HG02938 (cell line): ENCODE results near the gene MAN1A1.
A peak's percentile ranks its signal among the peaks of the same experiment; 100 is the strongest.

ENCODE experiments used
- ATAC-seq: cut with Tn5 transposase; IDR thresholded peaks from one replicate; pipeline ENCODE4 v1.9.1; 2021; ENCODE audit warnings: mild to moderate bottlenecking, moderate library complexity; ENCODE audit not compliant: unreplicated experiment

The MAN1A1 gene

DNA sequence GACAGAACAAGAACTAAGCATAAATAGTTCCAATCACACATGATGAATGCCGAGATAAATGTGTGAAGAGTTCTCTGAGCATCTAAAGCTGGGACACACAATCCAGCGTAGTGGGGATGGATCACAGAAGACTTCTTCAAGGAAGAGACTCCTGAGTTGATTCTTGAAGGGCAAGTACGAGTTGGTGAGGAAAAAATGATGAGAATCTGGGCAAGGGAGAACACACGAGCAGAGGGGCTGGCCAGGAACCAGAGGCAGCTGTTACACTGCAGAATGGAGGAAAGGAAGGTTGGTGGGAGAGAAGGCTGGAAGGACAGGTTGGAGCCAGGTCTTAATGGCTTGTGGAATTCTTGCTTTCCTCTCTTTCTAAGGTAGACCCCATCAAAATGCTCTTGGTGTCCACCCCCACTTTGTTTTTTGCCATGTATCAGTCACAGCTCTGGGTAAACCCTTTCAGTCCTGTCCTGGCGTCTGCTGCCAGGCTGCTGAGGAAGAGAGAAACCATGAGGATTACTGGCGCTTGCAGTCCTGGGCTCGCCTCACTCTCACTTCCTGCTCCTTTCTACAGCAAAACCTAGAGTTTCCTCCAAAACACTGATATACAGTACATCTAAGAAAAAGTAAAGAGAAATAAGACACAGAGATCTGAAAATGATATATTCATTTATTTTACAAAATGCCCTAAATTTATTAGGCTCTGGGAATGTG lies 143.5 kb downstream of the MAN1A1 start:
- ATAC-seq = peak; percentile 73

DNA sequence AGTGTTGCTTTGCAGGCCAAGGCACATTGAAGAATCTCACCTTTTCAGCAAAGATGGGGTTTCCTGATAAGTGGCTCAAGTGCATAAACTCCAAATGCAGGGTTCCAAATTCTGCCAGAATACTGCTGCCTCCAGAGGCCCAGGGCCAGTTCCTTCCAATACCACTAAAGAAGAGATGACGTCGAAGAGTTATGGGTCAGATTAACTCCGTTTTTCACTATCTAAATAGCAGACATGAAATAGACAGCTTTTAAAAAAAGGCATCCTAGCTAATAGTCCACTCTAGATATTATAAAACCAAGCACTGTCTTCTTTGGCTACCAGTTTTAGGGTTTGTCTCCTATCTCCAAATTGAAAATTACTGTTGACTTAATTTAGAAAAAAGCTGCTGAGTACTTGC lies 144.8 kb downstream of the MAN1A1 start:
- no peak for ATAC-seq

DNA sequence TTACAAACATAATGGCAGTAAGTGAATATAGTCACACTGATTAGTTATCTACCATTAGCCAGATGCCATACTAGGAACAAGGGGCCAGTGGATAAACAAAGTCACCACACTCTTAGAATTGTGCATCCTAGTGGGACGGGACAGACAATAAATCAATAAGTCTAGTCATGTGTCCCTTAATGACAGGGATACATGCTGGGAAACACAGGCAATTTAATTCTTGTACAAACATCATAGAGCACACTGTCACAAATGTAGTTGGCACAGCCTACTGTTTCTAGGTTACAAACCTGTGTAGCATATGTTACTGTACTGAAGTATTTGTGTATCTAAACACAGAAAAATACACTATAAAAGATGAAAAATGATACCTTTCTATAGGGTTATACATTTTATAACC lies 148.1 kb downstream of the MAN1A1 start:
- no peak for ATAC-seq

DNA sequence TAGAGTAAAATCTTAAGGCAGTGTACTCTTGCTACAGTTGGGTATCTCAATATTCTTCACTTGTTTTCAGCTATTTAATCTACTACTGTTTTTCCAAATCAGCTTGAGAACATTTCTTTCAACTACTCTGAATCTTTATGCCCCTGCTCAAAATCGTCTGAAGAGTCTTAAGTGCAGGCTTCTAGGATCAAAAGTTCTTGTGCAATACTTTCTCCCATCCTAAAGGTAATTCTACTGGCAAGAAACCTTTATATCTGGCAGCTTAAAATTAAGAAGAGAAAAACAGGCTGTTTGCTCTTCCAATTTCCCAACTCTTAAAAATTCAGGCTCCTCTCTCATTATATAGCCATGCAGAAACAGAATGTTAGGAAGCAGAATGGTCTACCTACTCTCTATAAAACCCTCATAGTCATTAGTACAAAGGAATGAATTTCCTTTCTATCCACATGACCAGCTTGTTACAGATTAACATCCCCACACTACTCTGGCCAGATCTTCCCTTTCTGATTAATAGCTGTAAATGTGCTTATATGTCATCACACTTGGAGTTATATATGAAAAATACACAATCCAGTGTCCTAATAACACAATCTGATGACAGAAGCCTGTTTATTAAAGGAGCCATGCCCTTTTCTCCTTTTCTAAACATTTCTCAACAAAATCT lies 148.9 kb downstream of the MAN1A1 start:
- no peak for ATAC-seq

DNA sequence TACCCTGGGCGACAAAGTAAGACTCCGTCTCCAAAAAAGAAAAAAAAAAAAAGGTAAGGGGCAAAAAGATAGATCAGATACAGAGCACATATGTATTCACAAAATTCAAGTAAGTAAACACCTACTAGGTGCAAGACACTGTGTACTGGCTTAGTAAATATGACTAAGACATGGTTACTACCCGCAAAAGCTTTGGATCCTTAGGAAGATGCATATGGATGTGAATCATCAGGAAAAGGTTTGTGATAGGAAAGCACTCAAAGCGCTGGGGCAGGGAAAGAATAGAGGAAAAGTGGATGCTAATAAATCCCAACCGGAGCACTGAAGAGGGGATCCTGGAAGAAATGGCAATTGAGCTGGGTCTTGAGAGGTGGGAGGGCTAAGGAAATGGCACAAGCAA lies 152.3 kb downstream of the MAN1A1 start:
- no peak for ATAC-seq

DNA sequence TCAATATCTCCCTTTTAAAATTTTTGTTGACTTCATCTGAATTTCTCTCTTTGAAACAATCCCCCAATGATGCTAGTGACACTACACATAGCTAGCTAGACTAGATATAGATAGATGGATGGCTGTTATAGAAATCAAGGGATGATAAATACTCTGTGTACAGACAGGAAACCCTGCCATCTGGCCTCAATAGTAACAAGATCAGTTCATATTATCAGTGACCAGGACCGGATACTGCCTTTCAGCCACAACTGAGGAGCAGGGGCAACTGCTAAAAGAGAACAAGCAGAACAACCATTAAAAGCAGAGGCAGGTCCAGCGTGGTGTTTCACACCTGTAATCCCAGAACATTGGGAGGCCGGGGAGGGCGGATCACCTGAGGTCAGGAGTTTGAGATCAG lies 152.8 kb downstream of the MAN1A1 start:
- no peak for ATAC-seq

DNA sequence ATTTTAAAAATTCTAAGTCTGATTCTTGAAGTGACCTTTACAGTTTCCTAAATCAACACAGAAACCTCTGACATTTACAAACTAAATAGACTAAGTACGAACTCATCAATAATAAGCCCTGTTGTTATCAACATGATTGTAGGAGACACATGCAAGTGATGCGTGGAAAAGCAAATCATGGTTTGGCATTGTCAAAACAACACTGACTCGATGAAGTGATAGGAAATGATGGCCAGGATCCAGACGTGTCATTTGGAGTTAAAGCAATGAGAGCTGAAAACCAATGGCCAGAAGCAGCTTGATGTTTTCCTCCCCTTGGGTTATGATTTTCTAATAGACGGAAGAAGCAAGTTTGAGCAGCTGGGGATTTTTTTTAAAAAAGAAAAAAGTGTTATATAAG lies 153.7 kb downstream of the MAN1A1 start:
- no peak for ATAC-seq

DNA sequence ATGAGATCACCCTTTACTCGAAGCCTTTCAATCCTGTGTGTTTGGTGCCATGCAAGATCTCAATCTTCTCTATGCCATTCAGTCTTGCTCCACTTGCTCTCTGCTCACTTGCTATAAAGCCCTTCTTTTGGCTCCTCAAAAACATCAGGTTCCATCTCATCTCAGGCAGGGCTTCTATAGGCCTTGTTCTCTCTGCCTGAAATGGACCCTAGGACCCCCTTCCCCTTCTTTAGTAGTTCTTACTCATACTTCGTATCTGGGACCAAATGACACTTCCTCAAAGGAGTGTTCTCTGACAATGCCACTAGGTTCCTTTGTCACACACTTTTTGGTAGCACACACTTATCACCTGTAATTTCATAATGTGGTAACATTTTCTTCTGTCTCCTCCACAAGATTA lies 154.4 kb downstream of the MAN1A1 start:
- ATAC-seq = no peak

DNA sequence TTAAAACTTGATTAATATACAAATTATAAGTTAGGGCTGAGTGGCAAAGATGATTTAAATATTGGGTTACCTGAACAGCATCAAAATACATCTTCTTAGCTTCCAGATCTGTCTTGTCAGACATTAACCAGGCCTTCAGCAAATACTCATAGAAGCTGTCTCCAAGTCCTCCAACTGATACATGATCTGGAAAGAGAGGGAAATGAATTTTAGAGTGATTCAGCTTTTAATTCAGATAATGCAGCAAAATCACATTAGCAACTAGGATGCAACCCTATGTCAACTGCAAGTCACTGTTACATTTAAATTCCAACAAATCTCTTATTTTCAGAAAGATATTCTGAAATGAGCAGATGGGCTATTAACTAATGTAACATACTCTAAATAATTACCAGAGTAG lies 155.9 kb downstream of the MAN1A1 start:
- ATAC-seq = no peak

DNA sequence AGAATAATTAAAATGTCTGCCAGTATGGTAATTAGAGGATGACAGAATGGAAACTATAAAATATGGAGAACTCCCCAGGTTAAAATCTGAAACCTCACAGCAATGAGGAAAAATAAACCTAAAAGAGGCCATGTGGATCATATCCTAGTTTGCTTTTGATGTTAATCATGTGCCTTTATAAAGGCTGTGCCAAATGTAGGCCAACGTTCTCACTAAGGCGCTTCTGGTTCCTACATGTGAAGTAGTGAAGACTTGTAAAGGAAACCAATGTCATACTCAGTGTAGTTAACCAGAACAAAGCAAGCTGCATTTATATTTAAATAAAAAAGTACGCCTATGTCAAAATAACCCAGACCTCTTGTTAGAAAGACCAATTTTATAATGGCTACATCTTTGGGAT lies 157.4 kb downstream of the MAN1A1 start:
- no peak for ATAC-seq

DNA sequence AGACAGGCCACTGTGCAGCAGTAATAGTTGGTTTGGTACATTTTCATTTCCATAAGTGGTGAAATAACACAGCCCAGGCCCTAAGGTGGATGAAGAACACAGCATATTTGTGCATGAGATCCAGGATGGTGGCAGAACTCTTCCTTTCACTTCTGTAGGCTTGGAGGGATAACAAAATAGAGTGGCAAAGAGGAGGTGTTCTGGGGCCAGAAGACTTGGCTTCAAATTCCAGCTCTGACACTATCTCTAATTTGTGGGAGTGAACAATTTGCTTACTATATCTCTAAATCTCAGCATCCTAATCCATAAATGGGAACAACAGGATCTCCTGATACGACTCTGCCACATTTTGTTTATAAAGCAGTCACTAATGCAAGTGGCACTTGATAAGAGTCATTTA lies 159.4 kb downstream of the MAN1A1 start:
- ATAC-seq = no peak

DNA sequence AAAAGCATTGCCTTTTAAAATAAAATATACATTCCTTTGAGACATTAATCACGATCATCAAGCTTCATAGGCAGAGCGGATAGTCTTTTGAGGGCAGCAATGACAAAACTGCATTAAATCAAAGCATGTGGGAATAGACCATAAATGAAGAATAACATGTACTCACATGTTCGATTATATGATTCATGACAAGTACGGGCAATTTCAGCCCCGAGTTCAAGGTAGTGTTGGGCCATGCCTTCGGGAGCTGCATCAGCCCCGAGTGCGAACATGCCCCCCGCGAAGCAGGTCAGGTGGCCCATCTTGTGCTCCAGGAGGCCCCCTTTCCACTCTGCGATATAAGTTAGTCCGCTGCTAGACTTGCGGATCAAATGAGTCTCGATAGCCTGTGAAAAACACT lies 160.1 kb downstream of the MAN1A1 start:
- ATAC-seq = no peak

DNA sequence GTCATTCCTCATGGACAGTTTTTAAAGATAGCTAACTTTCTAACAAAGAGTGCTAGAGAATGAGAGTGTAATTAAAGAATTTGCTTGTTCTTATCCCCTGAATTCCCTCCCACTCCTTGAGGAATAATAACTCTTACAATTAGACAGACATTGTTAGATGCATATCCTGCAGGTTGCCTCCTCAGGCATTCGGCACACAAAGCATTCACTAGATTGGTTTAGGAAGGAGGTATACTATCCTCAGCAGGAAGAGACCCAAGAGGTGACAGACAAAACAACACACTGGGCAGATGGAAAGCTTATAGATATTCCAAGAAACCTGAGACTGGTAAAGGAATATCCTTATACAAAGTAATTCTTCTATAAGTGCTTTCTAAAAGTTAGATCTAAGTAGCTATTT lies 162.0 kb downstream of the MAN1A1 start:
- ATAC-seq = no peak

DNA sequence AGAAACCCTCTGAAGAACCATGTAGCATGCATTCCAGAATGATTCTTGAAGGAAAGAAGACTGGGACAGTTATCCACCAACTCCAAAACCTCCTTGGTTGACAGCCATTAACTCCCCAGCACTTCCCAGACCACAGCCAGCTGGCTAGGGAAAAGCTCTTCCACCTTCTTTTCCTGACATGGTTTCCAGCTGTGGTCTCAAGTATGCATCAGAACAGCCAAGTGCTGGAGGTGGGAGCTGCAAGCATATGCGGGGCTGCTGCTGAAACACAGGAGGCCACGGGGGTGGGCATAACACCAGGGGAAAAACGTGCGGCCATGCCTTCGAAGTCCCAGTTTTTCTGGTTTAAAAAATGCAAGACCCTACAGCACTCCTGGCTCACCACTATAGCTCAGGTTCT lies 163.1 kb downstream of the MAN1A1 start:
- ATAC-seq = no peak

DNA sequence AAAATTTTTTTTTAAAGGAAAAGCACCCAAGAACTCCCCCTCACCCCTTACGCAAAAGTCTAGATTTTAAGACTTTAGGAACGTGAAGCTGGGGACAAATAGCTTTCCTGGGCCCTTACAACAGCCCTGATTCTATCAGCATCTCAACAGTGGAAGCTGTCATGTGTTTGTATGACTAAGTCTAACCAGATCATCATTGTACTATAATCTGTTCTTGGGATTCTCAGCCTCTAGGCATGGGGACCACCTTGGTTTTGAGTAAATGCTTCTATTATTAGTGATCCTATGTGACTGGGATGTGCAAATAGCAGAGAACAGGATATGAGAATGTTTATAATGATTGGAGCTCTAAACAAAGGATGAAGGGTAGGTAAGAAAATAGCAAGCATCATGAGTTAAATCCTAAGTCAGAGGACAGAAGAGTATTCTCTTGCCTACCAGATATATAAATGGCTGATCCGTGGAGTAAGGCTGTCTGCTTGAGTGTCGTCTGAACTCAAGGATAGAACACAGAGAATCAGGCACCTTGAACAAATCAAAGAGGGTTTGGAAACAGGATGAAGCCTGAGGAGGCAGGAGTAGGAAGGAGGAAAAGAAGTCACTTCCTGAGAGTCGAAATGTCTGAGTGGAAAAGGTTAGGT lies 165.4 kb downstream of the MAN1A1 start:
- ATAC-seq = no peak

DNA sequence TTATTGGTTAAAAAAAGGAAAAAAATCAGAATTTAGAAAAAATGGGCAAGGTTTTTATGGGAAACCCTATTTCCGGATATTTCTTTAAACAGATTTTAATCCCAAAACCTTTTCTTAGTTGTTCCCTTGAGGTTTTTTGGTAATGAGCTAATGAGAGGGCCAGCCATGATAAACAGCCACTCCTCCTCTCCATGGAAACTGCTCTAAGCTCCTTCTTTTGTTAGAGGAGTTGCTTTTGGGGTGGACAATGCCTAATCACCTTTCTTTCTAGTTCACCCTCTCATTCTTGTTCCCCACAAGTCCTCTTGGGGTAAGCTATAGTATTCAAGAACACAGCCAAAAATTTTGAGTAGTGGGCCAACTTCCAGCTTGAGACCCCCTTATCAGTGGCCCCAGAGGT lies 166.1 kb downstream of the MAN1A1 start:
- no peak for ATAC-seq

DNA sequence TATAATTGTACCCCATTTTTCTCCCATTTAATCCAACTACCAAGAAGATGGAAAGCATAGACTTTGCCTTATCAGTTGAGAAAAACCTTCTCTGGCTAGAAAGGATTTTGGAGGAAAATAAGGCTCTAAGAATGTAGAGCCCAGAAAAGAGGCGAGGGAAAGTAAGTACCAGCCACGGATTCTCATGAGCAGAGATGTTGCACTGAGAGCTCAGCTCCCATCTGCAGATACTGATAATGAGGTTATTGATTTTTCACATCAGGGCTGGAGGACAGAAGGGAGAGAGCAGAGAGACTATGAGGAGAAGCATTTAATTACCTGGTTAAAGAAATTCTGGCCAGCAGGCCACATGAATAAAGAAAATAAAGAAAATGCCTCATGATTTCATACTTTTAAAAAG lies 166.7 kb downstream of the MAN1A1 start:
- no peak for ATAC-seq

DNA sequence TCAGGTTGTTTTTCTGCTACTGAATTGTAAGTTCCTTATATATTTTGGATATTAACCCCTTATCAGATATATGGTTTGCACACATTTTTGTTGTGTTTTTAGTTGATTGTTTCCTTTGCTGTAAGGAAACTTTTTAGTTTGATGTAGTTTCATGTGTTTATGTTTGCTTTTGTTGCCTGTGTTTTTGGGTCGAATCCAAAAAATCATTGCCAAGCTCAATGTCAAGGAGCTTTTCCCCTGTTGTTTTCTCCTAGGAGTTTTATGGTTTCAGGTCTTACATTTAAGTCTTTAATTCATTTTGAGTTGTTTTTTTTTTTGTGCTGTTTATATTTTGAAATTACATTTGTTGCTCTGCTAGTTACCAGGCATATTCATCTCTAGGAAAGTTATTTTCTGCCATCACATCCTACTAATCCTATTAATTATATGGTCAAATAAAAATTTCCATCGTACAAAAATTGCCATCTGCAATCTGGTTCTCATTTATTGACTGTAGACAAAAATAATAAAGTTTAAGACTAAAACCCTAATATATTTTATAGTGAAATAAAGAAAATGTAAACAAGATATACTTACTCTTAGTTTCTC lies 167.3 kb downstream of the MAN1A1 start:
- ATAC-seq = no peak

DNA sequence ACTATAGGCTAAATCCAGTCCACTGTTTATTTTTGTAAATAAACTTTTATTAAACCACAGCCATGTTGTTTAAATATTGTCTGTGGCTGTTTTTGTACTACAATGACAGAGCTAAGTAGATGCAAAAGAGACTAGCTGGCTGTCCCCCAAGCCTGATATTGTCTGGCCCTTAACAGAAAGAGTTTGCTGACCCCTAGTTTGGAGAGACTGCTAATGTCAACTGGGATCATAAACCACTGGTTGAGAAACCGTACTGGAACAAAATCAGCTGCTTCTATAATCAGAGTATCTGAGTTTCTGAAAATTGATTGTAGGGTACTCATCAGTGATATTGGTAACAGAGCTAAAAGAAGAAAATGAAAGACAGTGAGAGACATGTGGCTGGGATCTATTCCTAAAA lies 168.5 kb downstream of the MAN1A1 start:
- no peak for ATAC-seq

DNA sequence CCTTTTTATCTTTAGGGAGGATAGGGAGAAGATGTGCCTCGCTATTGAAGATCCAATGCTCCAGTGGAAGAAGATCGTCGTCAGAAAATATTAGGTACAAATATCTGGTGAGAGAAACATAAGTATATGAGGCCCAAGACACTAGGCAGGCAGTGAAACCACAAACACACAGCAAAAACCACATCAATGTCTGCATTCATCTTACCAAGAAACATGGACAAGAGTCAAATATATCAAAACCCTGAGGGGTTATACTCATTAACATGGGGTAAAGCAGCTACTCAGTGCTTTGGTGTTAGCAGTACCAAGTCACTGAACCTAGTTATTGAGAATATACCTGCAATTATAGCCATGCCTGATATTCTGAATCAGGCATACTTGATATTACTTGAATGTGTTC lies 169.7 kb downstream of the MAN1A1 start:
- ATAC-seq = no peak

DNA sequence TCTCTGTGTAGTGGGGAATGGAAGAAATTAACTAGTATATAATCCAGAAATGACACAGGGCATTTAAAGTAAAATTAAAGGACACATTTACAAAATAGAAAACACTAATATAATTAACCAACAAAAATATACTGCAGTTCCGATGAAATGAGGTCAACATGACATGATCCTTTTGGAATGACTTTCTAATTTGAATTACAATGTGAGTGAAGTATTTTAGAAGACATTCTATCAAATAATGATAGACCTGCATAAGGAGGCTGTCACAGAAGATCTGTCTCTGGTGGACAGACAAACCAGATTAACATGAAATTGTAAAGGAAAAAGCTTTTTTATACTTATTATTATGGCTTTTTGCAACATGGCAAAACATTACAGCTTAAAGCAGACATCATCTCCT lies 170.5 kb downstream of the MAN1A1 start:
- ATAC-seq = no peak

DNA sequence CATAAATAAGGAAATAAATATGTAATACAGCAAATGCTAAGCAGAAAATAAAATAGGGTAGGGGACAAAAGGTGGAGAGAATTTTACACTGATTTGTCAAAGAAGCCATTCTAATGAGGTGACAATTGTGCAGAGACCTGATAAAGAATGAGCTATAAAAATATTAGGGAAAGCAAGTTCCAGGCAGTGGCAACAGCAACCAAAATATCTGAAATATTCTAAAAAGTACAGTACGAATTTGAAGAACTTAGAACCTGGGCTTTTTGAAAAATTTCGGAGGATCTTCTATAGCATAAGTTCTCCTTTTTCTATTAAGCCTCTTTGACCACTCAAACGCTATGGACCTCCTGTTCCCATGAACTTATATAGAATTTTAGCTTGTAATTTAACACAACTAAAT lies 173.1 kb downstream of the MAN1A1 start:
- ATAC-seq = no peak
